ENCODE measurements around the gene IL37.

DNA sequence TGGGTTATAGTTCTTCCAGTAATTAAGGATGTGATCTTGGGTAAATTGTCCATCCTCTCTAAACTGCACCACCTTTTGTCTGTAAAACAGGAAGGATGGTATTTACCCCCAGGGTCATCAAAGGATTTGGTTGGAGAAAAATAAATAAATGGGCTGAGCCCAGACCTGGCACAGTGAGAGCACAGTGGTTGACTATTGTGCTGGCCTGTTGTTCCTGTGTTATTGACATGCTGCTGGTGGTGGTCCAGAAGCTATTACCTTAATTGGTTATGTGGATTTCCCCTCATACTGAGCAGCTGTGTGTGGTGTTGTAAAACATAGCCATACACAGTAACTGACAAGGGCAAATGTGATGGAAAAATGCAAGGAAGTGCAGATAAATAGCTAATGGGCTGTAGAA lies 746 bp upstream of the IL37 start:
- TF ChIP-seq, protein P1, sequence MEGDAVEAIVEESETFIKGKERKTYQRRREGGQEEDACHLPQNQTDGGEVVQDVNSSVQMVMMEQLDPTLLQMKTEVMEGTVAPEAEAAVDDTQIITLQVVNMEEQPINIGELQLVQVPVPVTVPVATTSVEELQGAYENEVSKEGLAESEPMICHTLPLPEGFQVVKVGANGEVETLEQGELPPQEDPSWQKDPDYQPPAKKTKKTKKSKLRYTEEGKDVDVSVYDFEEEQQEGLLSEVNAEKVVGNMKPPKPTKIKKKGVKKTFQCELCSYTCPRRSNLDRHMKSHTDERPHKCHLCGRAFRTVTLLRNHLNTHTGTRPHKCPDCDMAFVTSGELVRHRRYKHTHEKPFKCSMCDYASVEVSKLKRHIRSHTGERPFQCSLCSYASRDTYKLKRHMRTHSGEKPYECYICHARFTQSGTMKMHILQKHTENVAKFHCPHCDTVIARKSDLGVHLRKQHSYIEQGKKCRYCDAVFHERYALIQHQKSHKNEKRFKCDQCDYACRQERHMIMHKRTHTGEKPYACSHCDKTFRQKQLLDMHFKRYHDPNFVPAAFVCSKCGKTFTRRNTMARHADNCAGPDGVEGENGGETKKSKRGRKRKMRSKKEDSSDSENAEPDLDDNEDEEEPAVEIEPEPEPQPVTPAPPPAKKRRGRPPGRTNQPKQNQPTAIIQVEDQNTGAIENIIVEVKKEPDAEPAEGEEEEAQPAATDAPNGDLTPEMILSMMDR (IDR thresholded peaks at IDR 0.05): no peak
- TF ChIP-seq POLR2A (IDR thresholded peaks at IDR 0.05): no peak

All from lower leg skin (tissue), 3 donors.